H1 (cell line): ENCODE results near the gene ARHGAP6. TPM values are rescaled to one million over a fixed set of nuclear protein-coding genes. Genes with fewer than 3 reads are reported as not detected.

ENCODE experiments used
- CTCF ChIA-PET: fragments of 300-600 bp; sonication (Branson Sonifier 250); formaldehyde crosslinking; loops from one replicate; lab custom pipeline; 2021; ENCODE audit not compliant: partially characterized antibody; lab: Charles Lee
- POLR2A ChIA-PET: fragments of 300-600 bp; sonication (Branson Sonifier 250); formaldehyde crosslinking; loops from one replicate; lab custom pipeline; 2021; ENCODE audit warnings: inconsistent platforms; ENCODE audit not compliant: partially characterized antibody; lab: Charles Lee
- DNase-seq, 2 experiments: peaks; one replicate each; pipeline versions ENCODE4 v3.0.0 to v3.0.0-alpha.2; 2010 to 2022; ENCODE audit warnings: low spot score in 2 of 2, low read depth in 1 of 2, mixed read lengths in 1 of 2
- FAIRE-seq: peaks from 2 replicates; lab custom pipeline; 2011; peaks lifted over from hg19 to GRCh38; lab: Jason Lieb, UNC
- H2AFZ ChIP-seq: 2 replicates; pipeline ENCODE4 v1.8.1; 2012; ENCODE audit warnings: low read length, inconsistent platforms
- H2AK5ac ChIP-seq: 2 replicates; pipeline ENCODE4 v1.6.1; 2013; ENCODE audit warnings: low read depth, low read length
- H2BK120ac ChIP-seq: replicated peaks from 2 replicates; pipeline ENCODE3; 2013; ENCODE audit warnings: low read depth, low read length, inconsistent platforms
- H2BK12ac ChIP-seq: 2 replicates; pipeline ENCODE4 v1.6.1; 2013; ENCODE audit warnings: low read depth, low read length
- H2BK15ac ChIP-seq: 2 replicates; pipeline ENCODE4 v1.6.1; 2013; ENCODE audit warnings: low read length
- H2BK20ac ChIP-seq: 2 replicates; pipeline ENCODE4 v1.6.1; 2013; ENCODE audit warnings: low read length
- H2BK5ac ChIP-seq: 2 replicates; pipeline ENCODE4 v1.6.1; 2013; ENCODE audit warnings: low read depth, low read length
- H3K14ac ChIP-seq: 2 replicates; pipeline ENCODE4 v1.6.1; 2013; ENCODE audit warnings: inconsistent platforms; ENCODE audit not compliant: insufficient read length
- H3K18ac ChIP-seq: 2 replicates; pipeline ENCODE4 v1.6.1; 2013; ENCODE audit warnings: low read length; ENCODE audit errors: extremely low read depth
- H3K23ac ChIP-seq: 2 replicates; pipeline ENCODE4 v1.6.1; 2013; ENCODE audit warnings: inconsistent platforms; ENCODE audit not compliant: insufficient read length
- H3K23me2 ChIP-seq: 2 replicates; pipeline ENCODE4 v1.6.1; 2013; ENCODE audit warnings: low read depth, low read length
- H3K27ac ChIP-seq: 2 replicates; pipeline ENCODE4 v1.6.1; 2011; ENCODE audit warnings: low read depth, low read length, inconsistent platforms
- H3K27me3 ChIP-seq, 4 experiments: replicated peaks in 1 of 4; 1 replicate in 1 of 4; 2 replicates in 3 of 4; pipeline versions ENCODE4 v1.6.1 to v1.8.1; 2011 to 2013; ENCODE audit warnings: low read length in 3 of 4, mild to moderate bottlenecking in 3 of 4, inconsistent platforms in 2 of 4, mixed read lengths in 2 of 4, moderate library complexity in 1 of 4; ENCODE audit not compliant: control insufficient read depth in 3 of 4, insufficient read depth in 3 of 4; ENCODE audit errors: extremely low read depth in 1 of 4
- H3K36me3 ChIP-seq, 4 experiments: 2 replicates each; pipeline versions ENCODE4 v1.6.1 to v1.8.1; 2011 to 2013; ENCODE audit warnings: mild to moderate bottlenecking in 4 of 4, low read length in 3 of 4, moderate library complexity in 2 of 4, control low read depth in 1 of 4, inconsistent platforms in 1 of 4; ENCODE audit not compliant: insufficient read depth in 4 of 4, control insufficient read depth in 2 of 4
- H3K4ac ChIP-seq: replicated peaks from 2 replicates; pipeline ENCODE3; 2013; ENCODE audit warnings: low read length, low read depth, mixed read lengths, inconsistent platforms; ENCODE audit not compliant: insufficient read length
- H3K4me1 ChIP-seq, 4 experiments: replicated peaks in 1 of 4; 1 replicate in 1 of 4; 2 replicates in 3 of 4; pipeline versions ENCODE4 v1.6.1 to v1.8.1; 2011 to 2013; ENCODE audit warnings: low read length in 3 of 4, inconsistent platforms in 2 of 4, mixed read lengths in 1 of 4; ENCODE audit not compliant: insufficient read depth in 4 of 4, control insufficient read depth in 3 of 4
- H3K4me2 ChIP-seq, 2 experiments: 2 replicates each; pipeline versions ENCODE4 v1.6.1 to v1.8.1; 2011 to 2013; ENCODE audit warnings: low read depth in 2 of 2, low read length in 2 of 2, control low read depth in 1 of 2, inconsistent platforms in 1 of 2, mild to moderate bottlenecking in 1 of 2; ENCODE audit not compliant: insufficient read depth in 1 of 2
- H3K4me3 ChIP-seq, 4 experiments: fragments of 200-600, 300-600 bp in 1 of 4; sonication (generic), shearing (Covaris generic), sonication (Bioruptor Twin) in 1 of 4; 2 replicates each; pipeline versions ENCODE4 v1.5.1 to v1.8.1; 2011 to 2016; ENCODE audit warnings: low read length in 4 of 4, low read depth in 3 of 4, control low read depth in 2 of 4, inconsistent platforms in 2 of 4, mild to moderate bottlenecking in 2 of 4, mixed read lengths in 1 of 4, moderate library complexity in 1 of 4; ENCODE audit not compliant: insufficient read depth in 2 of 4; ENCODE audit errors: extremely low read depth in 1 of 4
- H3K56ac ChIP-seq: replicated peaks from 2 replicates; pipeline ENCODE3; 2013; ENCODE audit warnings: low read depth, mild to moderate bottlenecking, mixed read lengths, low read length, inconsistent platforms; ENCODE audit not compliant: insufficient read length
- H3K79me1 ChIP-seq: 2 replicates; pipeline ENCODE4 v1.6.1; 2013; ENCODE audit warnings: low read depth, low read length, control low read depth
- H3K79me2 ChIP-seq, 2 experiments: 2 replicates each; pipeline versions ENCODE4 v1.6.1 to v1.8.1; 2012 to 2013; ENCODE audit warnings: low read length in 2 of 2, mild to moderate bottlenecking in 2 of 2, inconsistent platforms in 1 of 2; ENCODE audit not compliant: insufficient read depth in 2 of 2, control insufficient read depth in 1 of 2
- H3K9ac ChIP-seq, 4 experiments: replicated peaks in 1 of 4; 1 replicate in 1 of 4; 2 replicates in 3 of 4; pipeline versions ENCODE4 v1.6.1 to v1.8.1; 2011 to 2013; ENCODE audit warnings: low read depth in 3 of 4, low read length in 3 of 4, control low read depth in 2 of 4, mild to moderate bottlenecking in 2 of 4, moderate library complexity in 2 of 4, inconsistent platforms in 1 of 4; ENCODE audit errors: extremely low read depth in 1 of 4
- H3K9me3 ChIP-seq, 2 experiments: 2 replicates each; pipeline versions ENCODE4 v1.6.1 to v1.8.1; 2012 to 2013; ENCODE audit warnings: mild to moderate bottlenecking in 2 of 2, moderate library complexity in 2 of 2, control low read depth in 1 of 2, inconsistent platforms in 1 of 2, low read depth in 1 of 2, low read length in 1 of 2, mixed read lengths in 1 of 2; ENCODE audit not compliant: insufficient read depth in 2 of 2
- H4K20me1 ChIP-seq, 2 experiments: replicated peaks in 1 of 2; 2 replicates each; pipeline versions ENCODE3 to v1.8.1; 2011 to 2013; ENCODE audit warnings: inconsistent platforms in 2 of 2, low read length in 2 of 2, mild to moderate bottlenecking in 1 of 2; ENCODE audit not compliant: insufficient read depth in 2 of 2, control insufficient read depth in 1 of 2
- H4K5ac ChIP-seq: 2 replicates; pipeline ENCODE4 v1.6.1; 2013; ENCODE audit warnings: low read length, low read depth, mixed read lengths, inconsistent platforms; ENCODE audit not compliant: insufficient read length
- H4K8ac ChIP-seq: 2 replicates; pipeline ENCODE4 v1.8.0; 2013; ENCODE audit warnings: mild to moderate bottlenecking, moderate library complexity, low read length, inconsistent platforms; ENCODE audit not compliant: insufficient read depth; ENCODE audit errors: extremely low read depth
- H4K91ac ChIP-seq: replicated peaks from 2 replicates; pipeline ENCODE3; 2013; ENCODE audit warnings: low read length, mixed read lengths, inconsistent platforms; ENCODE audit not compliant: insufficient read length
- CBX5 ChIP-seq: fragments of 300-800, 300-1000 bp; sonication (generic); IDR thresholded peaks from 2 replicates; pipeline ENCODE4 v1.7.1; 2016; ENCODE audit warnings: antibody characterized with exemption, low read length, low read depth
- EGR1 ChIP-seq: IDR thresholded peaks from 2 replicates; pipeline ENCODE4 v1.6.1; 2011; ENCODE audit warnings: low read depth, low read length, borderline replicate concordance
- JUND ChIP-seq: IDR thresholded peaks from 2 replicates; pipeline ENCODE4 v1.6.1; 2011; ENCODE audit warnings: mild to moderate bottlenecking, improper control_type of control experiment, low read length
- MAFK ChIP-seq: IDR thresholded peaks from 2 replicates; pipeline ENCODE4 v1.6.1; 2012; ENCODE audit warnings: low read depth, mild to moderate bottlenecking, improper control_type of control experiment, low read length
- POLR2AphosphoS5 ChIP-seq: IDR thresholded peaks from 2 replicates; pipeline ENCODE4 v1.6.1; 2011; ENCODE audit warnings: low read depth, low read length
- RNF2 ChIP-seq: fragments of 200-900, 300-1000 bp; sonication (generic); IDR thresholded peaks from 2 replicates; pipeline ENCODE4 v1.7.1; 2016; ENCODE audit warnings: borderline replicate concordance, low read depth, mild to moderate bottlenecking, antibody characterized with exemption, low read length; ENCODE audit not compliant: poor library complexity, severe bottlenecking; ENCODE audit errors: missing control alignments
- SIX5 ChIP-seq: IDR thresholded peaks from 2 replicates; pipeline ENCODE4 v1.6.1; 2011; ENCODE audit warnings: mild to moderate bottlenecking, low read depth, low read length
- TEAD4 ChIP-seq: IDR thresholded peaks from 2 replicates; pipeline ENCODE4 v1.6.1; 2012; ENCODE audit warnings: low read depth, low read length, inconsistent platforms, mixed read lengths
- YY1 ChIP-seq: IDR thresholded peaks from 2 replicates; pipeline ENCODE4 v1.6.1; 2011; ENCODE audit warnings: low read depth, mild to moderate bottlenecking, low read length
- WGBS, 2 experiments: shearing (Covaris generic) in 1 of 2; methylation state at CpG; one replicate each; pipeline versions ENCODE4 v1.1.6 to v1.1.7; 2013 to 2015; ENCODE audit warnings: low lambda C conversion rate in 2 of 2, mixed read lengths in 2 of 2, inconsistent platforms in 1 of 2, low coverage in 1 of 2, missing lambda C conversion rate in 1 of 2; ENCODE audit not compliant: insufficient replicate concordance in 2 of 2, insufficient coverage in 1 of 2, insufficient read length in 1 of 2; ENCODE audit errors: extremely low coverage in 1 of 2, missing lambda C conversion rate in 1 of 2; 5-methylcytosine and 5-hydroxymethylcytosine counted together
- polyA plus RNA-seq, 7 experiments: library from polyadenylated mRNA; depleted of rRNA in 3 of 7; stranded (reverse) in 5 of 7; unstranded in 2 of 7; fragments of >200 nt in 5 of 7; fragments of 200-250 nt in 2 of 7; gene quantifications; 1 replicate in 5 of 7; 2 replicates in 1 of 7; 4 replicates in 1 of 7; pipeline versions ENCODE4 v1.2.1 to v1.2.3, GENCODE V29; 2011 to 2013; ENCODE audit warnings: missing spikeins in 2 of 7, mixed read lengths in 2 of 7
- total RNA-seq: library from RNA; stranded (reverse); fragmentation: NEBNext Ultra II Directional; extraction: Animal tissue kit (Norgen Biotek cat#: 25700); gene quantifications from 2 replicates; pipeline ENCODE4 v1.2.1, GENCODE V29; 2021
- TF ChIP-seq, protein P1 (sequence below), 3 experiments: IDR thresholded peaks; 1 replicate in 2 of 3; 2 replicates in 1 of 3; pipeline versions ENCODE4 v1.5.1 to v1.6.1; 2011; ENCODE audit warnings: low read length in 3 of 3, mild to moderate bottlenecking in 3 of 3, inconsistent platforms in 2 of 3, low read depth in 1 of 3, moderate library complexity in 1 of 3; ENCODE audit not compliant: insufficient read depth in 1 of 3; ENCODE audit errors: control extremely low read depth in 1 of 3

Gene ARHGAP6
- total and polyA plus RNA-seq, 2 of the 8 experiments (the other 6 are each of a cell fraction or from before 2014, with no cell fraction given) = 0.35 to 0.82 TPM

GRCh38 chrX:11347300-11347699, 318.4 kb downstream of the ARHGAP6 start:
- no peak overlapping the region for H3K18ac ChIP-seq
- no peak overlapping the region for H2BK5ac ChIP-seq
- no peaks in the 10 kb centered on the region for H3K27me3 ChIP-seq
- no peaks in the 10 kb centered on the region for H3K4me1 ChIP-seq
- no peak overlapping the region for H4K8ac ChIP-seq
- no peaks in the 10 kb centered on the region for H3K79me1 ChIP-seq
- no peak overlapping the region for H3K4ac ChIP-seq
- no peak overlapping the region for H3K56ac ChIP-seq
- no peak overlapping the region for H2BK20ac ChIP-seq
- no peak overlapping the region for H2AK5ac ChIP-seq
- no peaks in the 10 kb centered on the region for H3K23me2 ChIP-seq
- no peak overlapping the region for H2AFZ ChIP-seq
- H4K91ac ChIP-seq = no peak overlapping the region
- CTCF ChIA-PET = no interaction called here
- no peaks in the 10 kb centered on the region for H3K79me2 ChIP-seq
- no peaks in the 10 kb centered on the region for H3K36me3 ChIP-seq
- H3K9ac ChIP-seq = no peak overlapping the region
- H3K27ac ChIP-seq = no peak overlapping the region
- DNase-seq (no peak), FAIRE-seq (peak; percentile 32)
- H3K14ac ChIP-seq = no peak overlapping the region
- no peak overlapping the region for H2BK12ac ChIP-seq
- WGBS, 2 experiments = 85% methylated on average over 3 of the region's 3 CpGs; no CpG with 5 or more reads in 1 of the 2 experiments
- no peak overlapping the region for H2BK15ac ChIP-seq
- H3K4me3 ChIP-seq = no peak overlapping the region
- H3K9me3 ChIP-seq = no peaks in the 10 kb centered on the region
- no peak overlapping the region for H3K4me2 ChIP-seq
- no peak overlapping the region for H3K23ac ChIP-seq
- H4K20me1 ChIP-seq = no peaks in the 10 kb centered on the region
- POLR2A ChIA-PET = no interaction called here
- no peak overlapping the region for H2BK120ac ChIP-seq
- no peak overlapping the region for H4K5ac ChIP-seq
- no peak for TF ChIP-seq TEAD4
- TF ChIP-seq YY1 = no peak
- no peak for TF ChIP-seq EGR1
- TF ChIP-seq CBX5 = no peak
- TF ChIP-seq POLR2AphosphoS5 = no peak
- no peak for TF ChIP-seq SIX5
- no peak for TF ChIP-seq RNF2
- no peak for TF ChIP-seq MAFK
- TF ChIP-seq, protein P1, sequence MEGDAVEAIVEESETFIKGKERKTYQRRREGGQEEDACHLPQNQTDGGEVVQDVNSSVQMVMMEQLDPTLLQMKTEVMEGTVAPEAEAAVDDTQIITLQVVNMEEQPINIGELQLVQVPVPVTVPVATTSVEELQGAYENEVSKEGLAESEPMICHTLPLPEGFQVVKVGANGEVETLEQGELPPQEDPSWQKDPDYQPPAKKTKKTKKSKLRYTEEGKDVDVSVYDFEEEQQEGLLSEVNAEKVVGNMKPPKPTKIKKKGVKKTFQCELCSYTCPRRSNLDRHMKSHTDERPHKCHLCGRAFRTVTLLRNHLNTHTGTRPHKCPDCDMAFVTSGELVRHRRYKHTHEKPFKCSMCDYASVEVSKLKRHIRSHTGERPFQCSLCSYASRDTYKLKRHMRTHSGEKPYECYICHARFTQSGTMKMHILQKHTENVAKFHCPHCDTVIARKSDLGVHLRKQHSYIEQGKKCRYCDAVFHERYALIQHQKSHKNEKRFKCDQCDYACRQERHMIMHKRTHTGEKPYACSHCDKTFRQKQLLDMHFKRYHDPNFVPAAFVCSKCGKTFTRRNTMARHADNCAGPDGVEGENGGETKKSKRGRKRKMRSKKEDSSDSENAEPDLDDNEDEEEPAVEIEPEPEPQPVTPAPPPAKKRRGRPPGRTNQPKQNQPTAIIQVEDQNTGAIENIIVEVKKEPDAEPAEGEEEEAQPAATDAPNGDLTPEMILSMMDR (IDR thresholded peaks at IDR 0.05; ENCODE audit: control extremely low read depth in 1 of 3, insufficient read depth in 1 of 3, low read depth in 1 of 3, low read length in 3 of 3) = no peak
- no peak for TF ChIP-seq JUND
